SK-N-SH (cell line): ENCODE measurements around the gene DUXB.

Experiments
- NRF1 ChIP-seq: IDR thresholded peaks from 2 replicates; pipeline ENCODE4 v1.6.1; 2012; ENCODE audit warnings: low read depth, mild to moderate bottlenecking, low read length
- YY1 ChIP-seq: IDR thresholded peaks from 2 replicates; pipeline ENCODE4 v1.4.0; 2012; ENCODE audit warnings: low read depth, mild to moderate bottlenecking

GRCh38 chr16:75644240-75645012 lies 56.8 kb downstream of the DUXB start:
- TF ChIP-seq YY1 (no peak), NRF1 (no peak)
